PC-3 (cell line): ENCODE data around the gene BRIP1.

Source experiments
- EZH2 ChIP-seq: fragments of 300-600 bp; sonication (generic); IDR thresholded peaks from one replicate; pipeline ENCODE4 v1.6.1; 2017; ENCODE audit warnings: antibody characterized with exemption, mild to moderate bottlenecking, low read length; ENCODE audit not compliant: unreplicated experiment
- EZH2phosphoT487 ChIP-seq: fragments of 300-600 bp; sonication (generic); IDR thresholded peaks from 2 replicates; pipeline ENCODE4 v1.6.1; 2018; ENCODE audit warnings: mild to moderate bottlenecking, antibody characterized with exemption, low read length, borderline replicate concordance
- TF ChIP-seq, protein P1 (sequence below): fragments of 300-600 bp; sonication (generic); conservative IDR thresholded peaks from 2 replicates; pipeline ENCODE4 v1.5.1; 2017; ENCODE audit warnings: antibody characterized with exemption, low read depth, mild to moderate bottlenecking, low read length

- TF ChIP-seq EZH2: no peak
- TF ChIP-seq, protein P1, sequence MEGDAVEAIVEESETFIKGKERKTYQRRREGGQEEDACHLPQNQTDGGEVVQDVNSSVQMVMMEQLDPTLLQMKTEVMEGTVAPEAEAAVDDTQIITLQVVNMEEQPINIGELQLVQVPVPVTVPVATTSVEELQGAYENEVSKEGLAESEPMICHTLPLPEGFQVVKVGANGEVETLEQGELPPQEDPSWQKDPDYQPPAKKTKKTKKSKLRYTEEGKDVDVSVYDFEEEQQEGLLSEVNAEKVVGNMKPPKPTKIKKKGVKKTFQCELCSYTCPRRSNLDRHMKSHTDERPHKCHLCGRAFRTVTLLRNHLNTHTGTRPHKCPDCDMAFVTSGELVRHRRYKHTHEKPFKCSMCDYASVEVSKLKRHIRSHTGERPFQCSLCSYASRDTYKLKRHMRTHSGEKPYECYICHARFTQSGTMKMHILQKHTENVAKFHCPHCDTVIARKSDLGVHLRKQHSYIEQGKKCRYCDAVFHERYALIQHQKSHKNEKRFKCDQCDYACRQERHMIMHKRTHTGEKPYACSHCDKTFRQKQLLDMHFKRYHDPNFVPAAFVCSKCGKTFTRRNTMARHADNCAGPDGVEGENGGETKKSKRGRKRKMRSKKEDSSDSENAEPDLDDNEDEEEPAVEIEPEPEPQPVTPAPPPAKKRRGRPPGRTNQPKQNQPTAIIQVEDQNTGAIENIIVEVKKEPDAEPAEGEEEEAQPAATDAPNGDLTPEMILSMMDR: no peak
- TF ChIP-seq EZH2phosphoT487: no peak
Observed at GRCh38 chr17:61732169-61732568, 131.2 kb downstream of the BRIP1 start.
